ENCODE results near the gene CRB3.

- TF ChIP-seq CTCF (IDR thresholded peaks at IDR 0.05) (no peak), EP300 (IDR thresholded peaks at IDR 0.05) (no peak)
Measured at GRCh38 chr19:6494438-6495036, 30.5 kb downstream of the CRB3 start.

Measured in ovary (tissue), 3 donors.